22Rv1 (cell line): ENCODE results near the gene DHRS3.

Experiments used
- CTCF ChIP-seq: fragments of 450-650 bp; IDR thresholded peaks from 2 replicates; pipeline ENCODE4 v1.5.1; 2017; ENCODE audit warnings: mild to moderate bottlenecking
- ZFX ChIP-seq: fragments of 450-650 bp; IDR thresholded peaks from 2 replicates; pipeline ENCODE4 v1.6.1; 2017; ENCODE audit warnings: antibody characterized with exemption, borderline replicate concordance

- TF ChIP-seq CTCF (no peak), ZFX (no peak)
These were observed 1.2 kb downstream of the DHRS3 start for GRCh38 chr1:12616709-12617373.
